ENCODE measurements around the gene SMYD2. TPM values are rescaled to one million over a fixed set of nuclear protein-coding genes. Genes with fewer than 3 reads are reported as not detected.

Gene SMYD2
- polyA plus RNA-seq, 1 donor from 2014 or later: 36.9 TPM

DNA sequence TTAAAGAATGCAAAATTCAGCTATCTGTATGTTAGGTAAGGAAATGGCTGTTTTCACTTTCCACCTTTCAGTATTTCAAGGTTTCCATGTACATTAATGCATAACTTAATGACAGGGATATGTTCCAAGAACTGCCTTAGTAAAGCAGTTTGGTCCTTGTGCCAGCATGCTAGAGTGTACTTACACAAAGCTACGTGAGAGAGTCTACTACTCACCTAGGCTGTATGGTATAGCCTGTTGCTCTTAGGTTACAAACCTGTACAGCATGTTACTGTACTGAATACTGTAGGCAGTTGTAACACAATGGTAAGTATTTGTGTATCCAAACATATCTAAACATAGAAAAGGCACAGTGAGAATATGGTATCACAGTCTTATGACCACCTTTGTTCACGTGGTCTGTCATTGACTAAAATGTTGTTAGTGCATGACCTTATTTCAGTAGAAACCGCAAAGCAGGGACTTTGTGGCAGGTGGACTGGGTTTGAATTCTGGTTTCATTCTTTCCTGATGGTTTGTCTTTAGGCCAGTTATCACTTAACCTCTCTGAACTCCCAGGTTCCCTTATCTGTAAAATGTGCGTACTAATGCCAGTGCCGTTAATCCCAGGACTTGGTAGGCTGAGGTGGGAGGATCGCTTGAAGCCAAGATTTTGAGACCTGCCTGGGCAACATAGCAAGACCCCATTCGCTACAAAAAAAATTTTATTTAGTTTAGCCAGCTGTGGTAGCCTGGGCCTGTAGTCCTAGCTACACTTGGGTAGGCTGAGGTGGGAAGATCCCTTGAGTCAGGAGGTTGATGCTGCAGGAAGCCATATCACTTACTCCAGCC is 4.9 kb downstream of the SMYD2 start:
- H3K9me3 ChIP-seq (ENCODE audit: low read length): no peaks in the 10 kb centered on the region
- no peak for TF ChIP-seq EP300 (conservative IDR thresholded peaks at IDR 0.05; ENCODE audit: poor library complexity, severe bottlenecking)
- no peak for TF ChIP-seq TAF1 (IDR thresholded peaks at IDR 0.05; ENCODE audit: low read depth)
- no peak for TF ChIP-seq EZH2 (IDR thresholded peaks at IDR 0.05; ENCODE audit: borderline replicate concordance, insufficient read depth, low read length, poor library complexity, severe bottlenecking)
- no peak for TF ChIP-seq MXI1 (conservative IDR thresholded peaks at IDR 0.05; ENCODE audit: poor library complexity, severe bottlenecking)
- TF ChIP-seq, protein P1, sequence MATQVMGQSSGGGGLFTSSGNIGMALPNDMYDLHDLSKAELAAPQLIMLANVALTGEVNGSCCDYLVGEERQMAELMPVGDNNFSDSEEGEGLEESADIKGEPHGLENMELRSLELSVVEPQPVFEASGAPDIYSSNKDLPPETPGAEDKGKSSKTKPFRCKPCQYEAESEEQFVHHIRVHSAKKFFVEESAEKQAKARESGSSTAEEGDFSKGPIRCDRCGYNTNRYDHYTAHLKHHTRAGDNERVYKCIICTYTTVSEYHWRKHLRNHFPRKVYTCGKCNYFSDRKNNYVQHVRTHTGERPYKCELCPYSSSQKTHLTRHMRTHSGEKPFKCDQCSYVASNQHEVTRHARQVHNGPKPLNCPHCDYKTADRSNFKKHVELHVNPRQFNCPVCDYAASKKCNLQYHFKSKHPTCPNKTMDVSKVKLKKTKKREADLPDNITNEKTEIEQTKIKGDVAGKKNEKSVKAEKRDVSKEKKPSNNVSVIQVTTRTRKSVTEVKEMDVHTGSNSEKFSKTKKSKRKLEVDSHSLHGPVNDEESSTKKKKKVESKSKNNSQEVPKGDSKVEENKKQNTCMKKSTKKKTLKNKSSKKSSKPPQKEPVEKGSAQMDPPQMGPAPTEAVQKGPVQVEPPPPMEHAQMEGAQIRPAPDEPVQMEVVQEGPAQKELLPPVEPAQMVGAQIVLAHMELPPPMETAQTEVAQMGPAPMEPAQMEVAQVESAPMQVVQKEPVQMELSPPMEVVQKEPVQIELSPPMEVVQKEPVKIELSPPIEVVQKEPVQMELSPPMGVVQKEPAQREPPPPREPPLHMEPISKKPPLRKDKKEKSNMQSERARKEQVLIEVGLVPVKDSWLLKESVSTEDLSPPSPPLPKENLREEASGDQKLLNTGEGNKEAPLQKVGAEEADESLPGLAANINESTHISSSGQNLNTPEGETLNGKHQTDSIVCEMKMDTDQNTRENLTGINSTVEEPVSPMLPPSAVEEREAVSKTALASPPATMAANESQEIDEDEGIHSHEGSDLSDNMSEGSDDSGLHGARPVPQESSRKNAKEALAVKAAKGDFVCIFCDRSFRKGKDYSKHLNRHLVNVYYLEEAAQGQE (IDR thresholded peaks at IDR 0.05; ENCODE audit: borderline replicate concordance): no peak
- no peak for TF ChIP-seq POLR2AphosphoS5 (IDR thresholded peaks at IDR 0.05)
- no peak for TF ChIP-seq RAD21 (conservative IDR thresholded peaks at IDR 0.05)
- TF ChIP-seq, protein P2, sequence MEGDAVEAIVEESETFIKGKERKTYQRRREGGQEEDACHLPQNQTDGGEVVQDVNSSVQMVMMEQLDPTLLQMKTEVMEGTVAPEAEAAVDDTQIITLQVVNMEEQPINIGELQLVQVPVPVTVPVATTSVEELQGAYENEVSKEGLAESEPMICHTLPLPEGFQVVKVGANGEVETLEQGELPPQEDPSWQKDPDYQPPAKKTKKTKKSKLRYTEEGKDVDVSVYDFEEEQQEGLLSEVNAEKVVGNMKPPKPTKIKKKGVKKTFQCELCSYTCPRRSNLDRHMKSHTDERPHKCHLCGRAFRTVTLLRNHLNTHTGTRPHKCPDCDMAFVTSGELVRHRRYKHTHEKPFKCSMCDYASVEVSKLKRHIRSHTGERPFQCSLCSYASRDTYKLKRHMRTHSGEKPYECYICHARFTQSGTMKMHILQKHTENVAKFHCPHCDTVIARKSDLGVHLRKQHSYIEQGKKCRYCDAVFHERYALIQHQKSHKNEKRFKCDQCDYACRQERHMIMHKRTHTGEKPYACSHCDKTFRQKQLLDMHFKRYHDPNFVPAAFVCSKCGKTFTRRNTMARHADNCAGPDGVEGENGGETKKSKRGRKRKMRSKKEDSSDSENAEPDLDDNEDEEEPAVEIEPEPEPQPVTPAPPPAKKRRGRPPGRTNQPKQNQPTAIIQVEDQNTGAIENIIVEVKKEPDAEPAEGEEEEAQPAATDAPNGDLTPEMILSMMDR (IDR thresholded peaks at IDR 0.05; ENCODE audit: poor library complexity, severe bottlenecking): no peak
- H3K9me2 ChIP-seq (ENCODE audit: insufficient read depth, low read length): no peaks in the 10 kb centered on the region
- H3K79me2 ChIP-seq (replicated peaks; ENCODE audit: insufficient read depth, low read length): no peaks in the 10 kb centered on the region
- H3F3A ChIP-seq (ENCODE audit: insufficient read depth, low read length, poor library complexity, severe bottlenecking): no peaks in the 10 kb centered on the region
- no peak overlapping the region for H3K27ac ChIP-seq (ENCODE audit: low read length)
- H3K4me3 ChIP-seq (ENCODE audit: low read length): no peak overlapping the region
- no peak overlapping the region for H3K4me2 ChIP-seq (ENCODE audit: low read length)
- no peak overlapping the region for H3K9ac ChIP-seq (ENCODE audit: low read length)
- no peak overlapping the region for H2AFZ ChIP-seq (ENCODE audit: low read depth, low read length)
- no peaks in the 10 kb centered on the region for H3K27me3 ChIP-seq (ENCODE audit: insufficient read depth, low read depth, low read length)
- H3K36me3 ChIP-seq (ENCODE audit: insufficient read depth, low read length): no peaks in the 10 kb centered on the region
- no peaks in the 10 kb centered on the region for H4K20me1 ChIP-seq (ENCODE audit: insufficient read depth)

DNA sequence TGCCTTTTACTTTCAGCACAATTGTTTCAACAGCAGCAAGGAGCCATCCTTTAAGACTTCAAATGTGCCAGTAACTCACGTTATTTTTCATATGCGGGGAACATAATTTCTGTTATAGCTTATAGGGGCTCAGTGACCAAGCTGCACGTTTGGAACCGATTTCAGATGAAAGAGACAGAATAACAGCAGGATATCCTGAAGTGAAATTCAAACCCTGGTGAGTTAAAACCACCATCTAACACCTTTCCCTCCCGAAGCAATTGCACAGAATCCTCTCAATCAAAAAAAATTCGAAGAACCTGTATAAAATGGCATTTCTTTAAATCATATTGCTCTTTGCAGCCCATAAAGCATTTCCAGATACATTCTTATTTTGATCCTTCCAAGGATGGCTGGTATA is 6.9 kb downstream of the SMYD2 start:
- no peak overlapping the region for H3K9ac ChIP-seq (ENCODE audit: low read length)
- no peaks in the 10 kb centered on the region for H3K36me3 ChIP-seq (ENCODE audit: insufficient read depth, low read length)
- no peaks in the 10 kb centered on the region for H3K9me3 ChIP-seq (ENCODE audit: low read length)
- no peaks in the 10 kb centered on the region for H4K20me1 ChIP-seq (ENCODE audit: insufficient read depth)
- H2AFZ ChIP-seq (ENCODE audit: low read depth, low read length): no peak overlapping the region
- H3K4me3 ChIP-seq (ENCODE audit: low read length): no peak overlapping the region
- H3K9me2 ChIP-seq (ENCODE audit: insufficient read depth, low read length): no peaks in the 10 kb centered on the region
- H3K27me3 ChIP-seq (ENCODE audit: insufficient read depth, low read depth, low read length): no peaks in the 10 kb centered on the region
- H3K4me2 ChIP-seq (ENCODE audit: low read length): no peak overlapping the region
- H3K79me2 ChIP-seq (replicated peaks; ENCODE audit: insufficient read depth, low read length): no peaks in the 10 kb centered on the region
- no peak overlapping the region for H3K27ac ChIP-seq (ENCODE audit: low read length)
- no peaks in the 10 kb centered on the region for H3F3A ChIP-seq (ENCODE audit: insufficient read depth, low read length, poor library complexity, severe bottlenecking)
- TF ChIP-seq, protein P2 (IDR thresholded peaks at IDR 0.05; ENCODE audit: poor library complexity, severe bottlenecking): no peak
- no peak for TF ChIP-seq SMC3 (conservative IDR thresholded peaks at IDR 0.05; ENCODE audit: poor library complexity)
- TF ChIP-seq RAD21 (conservative IDR thresholded peaks at IDR 0.05): no peak
- TF ChIP-seq EZH2 (IDR thresholded peaks at IDR 0.05; ENCODE audit: borderline replicate concordance, insufficient read depth, low read length, poor library complexity, severe bottlenecking): no peak
- TF ChIP-seq, protein P1 (IDR thresholded peaks at IDR 0.05; ENCODE audit: borderline replicate concordance): no peak
- no peak for TF ChIP-seq TAF1 (IDR thresholded peaks at IDR 0.05; ENCODE audit: low read depth)
- no peak for TF ChIP-seq POLR2AphosphoS5 (IDR thresholded peaks at IDR 0.05)
- no peak for TF ChIP-seq MXI1 (conservative IDR thresholded peaks at IDR 0.05; ENCODE audit: poor library complexity, severe bottlenecking)
- no peak for TF ChIP-seq EP300 (conservative IDR thresholded peaks at IDR 0.05; ENCODE audit: poor library complexity, severe bottlenecking)

Measured in neural cell (in vitro differentiated cells).